GM23338 (cell line): ENCODE data around the gene CARD6. TPM values are rescaled to one million over a fixed set of nuclear protein-coding genes. Genes with fewer than 3 reads are reported as not detected.

Source experiments
- ATAC-seq: fragments of 200-7000 bp; cut with Tn5 transposase; 3 replicates; pipeline ENCODE4 v1.9.1; 2020
- DNase-seq: peaks from one replicate; pipeline ENCODE4 v3.0.0-alpha.2; 2015; ENCODE audit warnings: low spot score
- H2AFZ ChIP-seq: fragments of 200-600 bp; sonication (generic); 2 replicates; pipeline ENCODE4 v1.8.0; 2016; ENCODE audit warnings: antibody characterized with exemption, mild to moderate bottlenecking, moderate library complexity
- H3F3A ChIP-seq: fragments of 200-600 bp; sonication (generic); replicated peaks from 2 replicates; pipeline ENCODE4 v1.8.0; 2017; ENCODE audit warnings: antibody characterized with exemption, mixed run types, low read depth
- H3K27ac ChIP-seq: fragments of 200-600 bp; sonication (generic); 2 replicates; pipeline ENCODE4 v1.6.1; 2016; ENCODE audit warnings: low read depth
- H3K27me3 ChIP-seq: fragments of 200-600 bp; sonication (generic); 2 replicates; pipeline ENCODE4 v1.8.0; 2016; ENCODE audit warnings: mild to moderate bottlenecking, mixed run types, moderate library complexity; ENCODE audit not compliant: insufficient read depth
- H3K36me3 ChIP-seq: fragments of 200-600 bp; sonication (generic); 2 replicates; pipeline ENCODE4 v1.8.0; 2016; ENCODE audit warnings: mild to moderate bottlenecking; ENCODE audit not compliant: insufficient read depth
- H3K4me1 ChIP-seq: fragments of 200-600 bp; sonication (generic); 2 replicates; pipeline ENCODE4 v1.8.0; 2016; ENCODE audit warnings: mild to moderate bottlenecking, moderate library complexity; ENCODE audit not compliant: insufficient read depth
- H3K4me2 ChIP-seq: fragments of 200-600 bp; sonication (generic); 2 replicates; pipeline ENCODE4 v1.7.1; 2017; ENCODE audit warnings: mixed run types
- H3K4me3 ChIP-seq: fragments of 200-600 bp; sonication (generic); 2 replicates; pipeline ENCODE4 v1.6.1; 2016; ENCODE audit warnings: mixed run types
- H3K79me2 ChIP-seq: fragments of 200-600 bp; sonication (generic); replicated peaks from 2 replicates; pipeline ENCODE4 v1.8.0; 2017; ENCODE audit warnings: mild to moderate bottlenecking; ENCODE audit not compliant: insufficient read depth
- H3K9me2 ChIP-seq: fragments of 200-600 bp; sonication (generic); 2 replicates; pipeline ENCODE4 v1.8.0; 2017; ENCODE audit not compliant: insufficient read depth
- H4K20me1 ChIP-seq: fragments of 200-600 bp; sonication (generic); replicated peaks from 2 replicates; pipeline ENCODE4 v1.8.0; 2017; ENCODE audit warnings: mild to moderate bottlenecking; ENCODE audit not compliant: insufficient read depth
- H3K27ac Mint-ChIP-seq: 2 replicates; pipeline ENCODE4 v1.8.0; 2020; ENCODE audit warnings: inconsistent platforms, mild to moderate bottlenecking, moderate library complexity, mixed read lengths
- H3K27me3 Mint-ChIP-seq: 3 replicates; pipeline ENCODE4 v1.8.0; 2022; ENCODE audit warnings: low read depth, mild to moderate bottlenecking, moderate library complexity, mixed read lengths, inconsistent platforms; ENCODE audit not compliant: insufficient read depth, poor library complexity
- H3K36me3 Mint-ChIP-seq: 3 replicates; pipeline ENCODE4 v1.8.0; 2021; ENCODE audit warnings: low read depth, mild to moderate bottlenecking, inconsistent platforms, moderate library complexity, mixed read lengths
- H3K4me1 Mint-ChIP-seq: 3 replicates; pipeline ENCODE4 v1.8.0; 2020; ENCODE audit warnings: mild to moderate bottlenecking, inconsistent platforms, mixed read lengths
- H3K4me3 Mint-ChIP-seq: 3 replicates; pipeline ENCODE4 v1.8.0; 2021; ENCODE audit warnings: moderate library complexity, mild to moderate bottlenecking, inconsistent platforms, mixed read lengths
- H3K9me3 Mint-ChIP-seq: 3 replicates; pipeline ENCODE4 v1.8.0; 2020; ENCODE audit warnings: moderate library complexity, mild to moderate bottlenecking, inconsistent platforms, mixed read lengths
- CREB1 ChIP-seq: fragments of 250-450 bp; sonication (Bioruptor Pico); IDR thresholded peaks from 2 replicates; pipeline ENCODE4 v1.5.0; 2020; ENCODE audit warnings: low read depth, mild to moderate bottlenecking, moderate library complexity
- CTCF ChIP-seq, 2 experiments: fragments of 200-600 bp in 1 of 2; sonication (generic) in 1 of 2; conservative IDR thresholded peaks; 2 replicates each; pipeline versions ENCODE4 v1.5.1 to v1.6.1; 2016 to 2017; ENCODE audit warnings: antibody characterized with exemption in 2 of 2, low read depth in 2 of 2, mild to moderate bottlenecking in 2 of 2, moderate library complexity in 1 of 2
- EZH2 ChIP-seq: fragments of 200-600 bp; sonication (generic); IDR thresholded peaks from one replicate; pipeline ENCODE4 v1.8.0; 2017; ENCODE audit warnings: antibody characterized with exemption, mild to moderate bottlenecking, low read depth; ENCODE audit not compliant: unreplicated experiment
- EZH2phosphoT487 ChIP-seq: fragments of 200-600 bp; sonication (generic); IDR thresholded peaks from one replicate; pipeline ENCODE4 v1.8.1; 2018; ENCODE audit warnings: antibody characterized with exemption; ENCODE audit not compliant: unreplicated experiment
- JUNB ChIP-seq: IDR thresholded peaks from one replicate; pipeline ENCODE4 v1.6.1; 2016; ENCODE audit warnings: antibody characterized with exemption; ENCODE audit not compliant: unreplicated experiment
- NANOG ChIP-seq: IDR thresholded peaks from 2 replicates; pipeline ENCODE4 v1.6.1; 2016; ENCODE audit warnings: antibody characterized with exemption, borderline replicate concordance
- POLR2AphosphoS5 ChIP-seq: IDR thresholded peaks from 2 replicates; pipeline ENCODE4 v1.6.1; 2016; ENCODE audit warnings: antibody characterized with exemption, low read depth
- STAT1 ChIP-seq: IDR thresholded peaks from one replicate; pipeline ENCODE4 v1.6.1; 2016; ENCODE audit warnings: antibody characterized with exemption; ENCODE audit not compliant: unreplicated experiment
- ZNF114 ChIP-seq: fragments of 250-450 bp; sonication (Bioruptor Pico); IDR thresholded peaks from 2 replicates; pipeline ENCODE4 v1.5.0; 2020; ENCODE audit warnings: mild to moderate bottlenecking, moderate library complexity
- ZNF331 ChIP-seq: fragments of 250-450 bp; sonication (Bioruptor Pico); IDR thresholded peaks from 2 replicates; pipeline ENCODE4 v1.5.0; 2020; ENCODE audit warnings: low read depth, mild to moderate bottlenecking, moderate library complexity
- ZNF462 ChIP-seq: fragments of 250-450 bp; sonication (Bioruptor Pico); IDR thresholded peaks from 2 replicates; pipeline ENCODE4 v1.5.0; 2020; ENCODE audit warnings: mild to moderate bottlenecking, moderate library complexity
- polyA plus RNA-seq: library from polyadenylated mRNA; unstranded; fragments of >200 nt; fragmentation: Nextera tagmentation; extraction: Ambion mirVana; gene quantifications from 2 replicates; pipeline ENCODE4 v1.2.1, GENCODE V29; 2016
- total RNA-seq: library from RNA; depleted of rRNA; stranded (reverse); fragments of >200 nt; shearing (Covaris generic); gene quantifications from 2 replicates; pipeline ENCODE4 v1.2.3, GENCODE V29; 2014
- TF ChIP-seq, protein P1 (sequence below): IDR thresholded peaks from one replicate; pipeline ENCODE4 v1.6.1; 2018; ENCODE audit warnings: antibody characterized with exemption; ENCODE audit not compliant: unreplicated experiment
- TF ChIP-seq, protein P2 (sequence below): IDR thresholded peaks from 2 replicates; pipeline ENCODE4 v1.6.1; 2016; ENCODE audit warnings: antibody characterized with exemption

The CARD6 gene
- total and polyA plus RNA-seq, 2 experiments from 2014 or later, result 0.32 to 0.45 TPM

GRCh38 chr5:40798012-40798800 lies 43.0 kb upstream of the CARD6 start, which contains the start of gene PRKAA1:
TSS of gene PRKAA1 (minus strand) at chr5:40798374. CDS start at chr5:40798189, 185 bp downstream.
- Histone ChIP-seq H2AFZ (peak within 1 kb of the TSS; percentile 97), H4K20me1 (peaks cover 22% of the 10 kb centered on the region), H3K27me3 (no peaks in the 10 kb centered on the region), H3F3A (0 out of 2 replicates have a peak, but pooled peaks cover 5% of the 10 kb centered on the region), H3K4me2 (peak within 1 kb of the TSS; percentile 85), H3K4me3 (peak within 1 kb of the TSS; percentile 68), H3K27ac (peak within 1 kb of the TSS; percentile 100), H3K36me3 (peaks cover 3% of the 10 kb centered on the region; the same call in 1 of the 2 replicates), H3K9me2 (no peaks in the 10 kb centered on the region), H3K79me2 (peaks cover 41% of the 10 kb centered on the region), H3K4me1 (peaks cover 25% of the 10 kb centered on the region)
- ATAC-seq (peak; percentile 91), DNase-seq (peak; percentile 93)
- Mint-ChIP-seq H3K4me1 (peaks cover 28% of the 10 kb centered on the region), H3K27me3 (peaks cover 9% of the 10 kb centered on the region), H3K9me3 (peaks cover 3% of the 10 kb centered on the region; the same call in 1 of the 3 replicates), H3K27ac (peak within 1 kb of the TSS; percentile 97), H3K4me3 (peak within 1 kb of the TSS; percentile 87), H3K36me3 (peaks cover 19% of the 10 kb centered on the region)
- TF ChIP-seq ZNF114 (CRISPR knock-in tag), result no peak
- TF ChIP-seq, protein P1, sequence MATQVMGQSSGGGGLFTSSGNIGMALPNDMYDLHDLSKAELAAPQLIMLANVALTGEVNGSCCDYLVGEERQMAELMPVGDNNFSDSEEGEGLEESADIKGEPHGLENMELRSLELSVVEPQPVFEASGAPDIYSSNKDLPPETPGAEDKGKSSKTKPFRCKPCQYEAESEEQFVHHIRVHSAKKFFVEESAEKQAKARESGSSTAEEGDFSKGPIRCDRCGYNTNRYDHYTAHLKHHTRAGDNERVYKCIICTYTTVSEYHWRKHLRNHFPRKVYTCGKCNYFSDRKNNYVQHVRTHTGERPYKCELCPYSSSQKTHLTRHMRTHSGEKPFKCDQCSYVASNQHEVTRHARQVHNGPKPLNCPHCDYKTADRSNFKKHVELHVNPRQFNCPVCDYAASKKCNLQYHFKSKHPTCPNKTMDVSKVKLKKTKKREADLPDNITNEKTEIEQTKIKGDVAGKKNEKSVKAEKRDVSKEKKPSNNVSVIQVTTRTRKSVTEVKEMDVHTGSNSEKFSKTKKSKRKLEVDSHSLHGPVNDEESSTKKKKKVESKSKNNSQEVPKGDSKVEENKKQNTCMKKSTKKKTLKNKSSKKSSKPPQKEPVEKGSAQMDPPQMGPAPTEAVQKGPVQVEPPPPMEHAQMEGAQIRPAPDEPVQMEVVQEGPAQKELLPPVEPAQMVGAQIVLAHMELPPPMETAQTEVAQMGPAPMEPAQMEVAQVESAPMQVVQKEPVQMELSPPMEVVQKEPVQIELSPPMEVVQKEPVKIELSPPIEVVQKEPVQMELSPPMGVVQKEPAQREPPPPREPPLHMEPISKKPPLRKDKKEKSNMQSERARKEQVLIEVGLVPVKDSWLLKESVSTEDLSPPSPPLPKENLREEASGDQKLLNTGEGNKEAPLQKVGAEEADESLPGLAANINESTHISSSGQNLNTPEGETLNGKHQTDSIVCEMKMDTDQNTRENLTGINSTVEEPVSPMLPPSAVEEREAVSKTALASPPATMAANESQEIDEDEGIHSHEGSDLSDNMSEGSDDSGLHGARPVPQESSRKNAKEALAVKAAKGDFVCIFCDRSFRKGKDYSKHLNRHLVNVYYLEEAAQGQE, result no peak
- no peak for TF ChIP-seq EZH2phosphoT487
- TF ChIP-seq ZNF462 (CRISPR knock-in tag), result no peak
- TF ChIP-seq JUNB, result no peak
- no peak for TF ChIP-seq NANOG
- no peak for TF ChIP-seq STAT1
- TF ChIP-seq POLR2AphosphoS5, result peak; percentile 83
- TF ChIP-seq, protein P2, sequence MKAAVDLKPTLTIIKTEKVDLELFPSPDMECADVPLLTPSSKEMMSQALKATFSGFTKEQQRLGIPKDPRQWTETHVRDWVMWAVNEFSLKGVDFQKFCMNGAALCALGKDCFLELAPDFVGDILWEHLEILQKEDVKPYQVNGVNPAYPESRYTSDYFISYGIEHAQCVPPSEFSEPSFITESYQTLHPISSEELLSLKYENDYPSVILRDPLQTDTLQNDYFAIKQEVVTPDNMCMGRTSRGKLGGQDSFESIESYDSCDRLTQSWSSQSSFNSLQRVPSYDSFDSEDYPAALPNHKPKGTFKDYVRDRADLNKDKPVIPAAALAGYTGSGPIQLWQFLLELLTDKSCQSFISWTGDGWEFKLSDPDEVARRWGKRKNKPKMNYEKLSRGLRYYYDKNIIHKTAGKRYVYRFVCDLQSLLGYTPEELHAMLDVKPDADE, result no peak
- TF ChIP-seq CREB1 (CRISPR knock-in tag), result peak; percentile 87
- TF ChIP-seq EZH2, result no peak
- TF ChIP-seq CTCF (conservative IDR thresholded peaks at IDR 0.05; ENCODE audit: low read depth in 2 of 2), result peak in 1 of 2 experiments; percentile 62; a peak in 2 of 4 replicates
- no peak for TF ChIP-seq ZNF331 (CRISPR knock-in tag)
